ENCODE results near the gene RASGRF1.

DNA sequence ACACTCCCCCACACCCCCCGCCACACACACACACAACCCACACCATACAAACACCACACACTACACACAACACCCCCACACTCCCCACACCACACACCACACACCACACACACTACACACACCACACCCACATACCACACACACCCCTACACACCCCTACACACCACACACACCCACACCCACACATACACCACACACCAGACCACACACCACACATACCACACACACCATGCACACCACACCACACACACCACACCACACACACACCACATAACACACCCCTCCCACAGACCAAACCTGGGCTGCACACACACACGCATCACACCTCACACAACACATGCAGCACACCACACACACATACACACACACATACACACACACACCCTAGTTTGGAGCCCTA, 1.8 kb upstream of the RASGRF1 start:
- TF ChIP-seq, protein P1, sequence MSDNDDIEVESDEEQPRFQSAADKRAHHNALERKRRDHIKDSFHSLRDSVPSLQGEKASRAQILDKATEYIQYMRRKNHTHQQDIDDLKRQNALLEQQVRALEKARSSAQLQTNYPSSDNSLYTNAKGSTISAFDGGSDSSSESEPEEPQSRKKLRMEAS (IDR thresholded peaks at IDR 0.05), result no peak
- no peak for TF ChIP-seq RAD21 (IDR thresholded peaks at IDR 0.05; ENCODE audit: low read depth)
- TF ChIP-seq CEBPB (IDR thresholded peaks at IDR 0.05), result no peak
- no peak for TF ChIP-seq EP300 (IDR thresholded peaks at IDR 0.05; ENCODE audit: borderline replicate concordance)
- TF ChIP-seq CREB1 (IDR thresholded peaks at IDR 0.05; ENCODE audit: low read depth), result no peak
- TF ChIP-seq ZBTB7A (IDR thresholded peaks at IDR 0.05; ENCODE audit: low read depth), result no peak
- TF ChIP-seq REST (IDR thresholded peaks at IDR 0.05; ENCODE audit: low read depth), result no peak
- no peak for TF ChIP-seq TAF1 (IDR thresholded peaks at IDR 0.05; ENCODE audit: low read depth)
- TF ChIP-seq NFIC (IDR thresholded peaks at IDR 0.05), result no peak
- TF ChIP-seq USF1 (IDR thresholded peaks at IDR 0.05), result no peak
